KOPT-K1 (cell line): ENCODE measurements around the gene COPS7B.

ENCODE experiments used
- H3K27ac ChIP-seq: fragments of 200-600 bp; sonication (generic); 2 replicates; pipeline ENCODE4 v1.5.1; 2016; ENCODE audit warnings: antibody characterized with exemption, mild to moderate bottlenecking, low read depth, low read length; ENCODE audit not compliant: poor library complexity, severe bottlenecking
- H3K36me3 ChIP-seq: fragments of 200-600 bp; sonication (generic); 2 replicates; pipeline ENCODE4 v1.5.1; 2017; ENCODE audit warnings: antibody characterized with exemption, mild to moderate bottlenecking, low read length, moderate library complexity; ENCODE audit not compliant: insufficient read depth
- H3K9me3 ChIP-seq: fragments of 200-600 bp; sonication (generic); 2 replicates; pipeline ENCODE4 v1.5.1; 2017; ENCODE audit warnings: antibody characterized with exemption, low read length, mild to moderate bottlenecking; ENCODE audit not compliant: insufficient read depth, poor library complexity, severe bottlenecking

COPS7B gene

DNA sequence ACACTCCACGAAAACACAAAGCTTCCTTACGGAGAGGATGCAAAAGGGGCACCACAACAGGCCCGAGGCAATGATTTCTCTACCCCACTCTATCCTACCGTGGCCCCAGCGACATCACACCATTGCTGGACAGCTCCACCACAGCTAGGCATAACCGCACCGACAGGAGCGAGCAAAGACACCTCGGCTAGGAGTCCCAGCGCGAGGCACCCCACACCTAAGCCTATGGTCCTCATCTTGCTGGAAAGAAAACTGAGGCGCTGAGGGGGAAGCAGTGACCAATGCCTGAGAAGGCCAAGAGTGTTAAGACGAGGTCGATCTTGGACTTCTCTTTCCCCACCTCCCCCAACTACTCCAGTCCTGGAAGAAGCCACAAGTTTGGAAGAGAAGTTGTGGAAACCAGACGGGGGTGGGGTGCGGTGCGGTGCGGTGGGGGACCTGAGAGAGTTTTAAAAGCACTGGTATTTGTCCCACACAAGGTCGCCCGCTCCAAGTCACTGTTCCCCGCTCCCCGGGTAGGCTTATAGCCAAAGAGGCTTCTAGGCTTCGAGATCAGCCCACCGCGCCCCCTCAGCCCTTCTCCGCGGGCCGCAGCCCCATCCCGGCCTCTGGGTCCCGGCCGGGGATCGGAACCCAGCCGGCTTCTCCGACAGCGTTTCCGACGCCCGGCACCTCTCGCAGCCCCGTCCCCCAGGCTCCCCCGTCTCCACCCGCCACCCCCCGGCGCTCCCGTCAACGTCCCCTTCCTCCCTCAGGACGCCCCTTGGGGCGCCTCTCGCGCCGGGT, 5.9 kb upstream of the COPS7B start:
- Histone ChIP-seq H3K36me3 (peaks cover 16% of the 10 kb centered on the region; the same call in 1 of the 2 replicates), H3K27ac (peak overlapping the region; percentile 66), H3K9me3 (no peaks in the 10 kb centered on the region)

DNA sequence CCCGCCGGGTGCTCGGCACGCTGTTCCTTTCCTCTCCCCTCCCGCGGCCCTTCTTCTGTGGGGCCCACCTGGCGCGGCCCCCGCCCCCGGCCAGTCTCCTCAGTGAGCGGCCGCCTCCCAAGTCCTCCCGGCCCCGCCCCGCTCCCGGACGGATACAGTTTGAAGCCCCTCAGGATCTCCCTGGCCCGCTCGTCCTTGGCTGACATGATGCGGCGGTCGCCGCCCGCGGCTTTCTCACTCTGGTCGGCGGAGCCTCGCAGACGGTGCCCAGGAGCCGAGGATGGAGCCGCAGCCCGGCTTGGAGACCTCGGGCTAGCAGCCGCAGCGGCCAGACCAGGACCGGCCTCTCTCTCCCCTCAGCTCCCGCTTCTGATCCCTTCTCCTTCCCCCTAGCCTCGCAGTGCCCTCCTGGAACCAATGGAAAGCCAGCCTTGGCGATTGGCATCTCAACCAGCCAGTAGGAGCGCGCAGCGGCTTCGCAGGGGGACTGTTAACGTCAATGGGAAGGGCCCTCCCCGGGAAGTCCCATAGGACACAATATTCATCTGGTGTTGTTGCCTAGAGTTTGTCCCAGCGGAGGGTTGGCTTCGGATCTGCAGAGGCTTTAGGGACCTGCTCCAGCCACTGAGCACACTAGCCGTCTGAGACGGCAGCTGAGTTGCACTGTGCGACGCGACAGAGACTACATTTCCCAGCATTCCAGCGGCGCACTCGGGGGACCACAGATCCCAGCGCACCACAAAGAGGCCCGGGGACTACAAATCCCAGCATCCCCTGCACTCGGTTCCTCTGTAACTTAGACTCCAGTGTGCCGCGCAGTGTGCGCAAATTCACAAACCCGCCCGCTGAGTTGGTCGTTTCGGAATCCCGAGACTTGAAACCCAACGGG, 5.1 kb upstream of the COPS7B start, which contains the start of gene PDE6D:
PDE6D (minus strand) TSS at position 374 of the 889 bp plus-strand sequence; CDS start at position 206, 168 bp downstream.
- peak within 1 kb of the TSS; percentile 66 for H3K27ac ChIP-seq

DNA sequence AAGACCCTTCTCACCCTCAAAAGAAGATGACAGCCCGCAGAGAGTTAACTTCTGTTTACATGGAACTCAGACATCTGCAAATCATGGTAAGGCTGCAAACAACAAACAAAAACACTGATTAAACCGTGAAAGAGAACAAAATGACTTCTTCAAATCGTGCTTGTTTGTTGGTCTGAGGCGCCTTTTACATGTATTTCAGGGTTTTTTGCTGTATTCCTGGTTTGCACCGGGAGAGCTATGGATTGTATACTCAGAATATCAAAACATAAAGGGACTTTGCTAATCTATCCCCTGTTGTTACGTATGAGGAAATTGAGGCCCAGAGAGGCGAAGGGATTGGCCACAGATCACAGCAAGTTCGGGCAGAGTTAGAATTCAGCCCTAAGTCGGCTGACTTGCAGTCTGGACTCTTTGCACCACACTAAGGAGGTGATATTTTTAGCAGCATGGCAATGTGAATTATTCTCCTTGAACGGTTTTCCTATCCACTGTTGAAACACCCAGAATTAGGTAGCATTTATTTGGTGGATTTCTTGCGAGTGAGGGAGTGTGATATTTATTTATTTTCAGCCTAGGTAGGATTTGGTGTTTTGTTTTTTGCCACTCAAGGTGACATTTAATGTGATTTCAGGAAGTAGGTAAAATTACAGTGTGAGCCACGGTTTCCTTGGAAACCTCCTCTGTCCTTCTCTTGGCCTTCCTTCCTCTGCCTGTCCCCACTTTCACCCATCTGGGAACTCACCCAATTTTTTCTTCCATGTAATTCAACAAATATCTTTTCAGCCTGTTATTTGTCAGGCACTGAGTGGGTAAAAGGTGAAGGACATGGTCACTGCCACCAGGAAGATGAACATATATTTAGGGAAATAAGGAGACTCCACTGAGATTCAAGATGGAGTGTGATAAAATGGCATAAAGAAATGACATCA, 4.2 kb upstream of the COPS7B start:
- H3K27ac ChIP-seq: peak overlapping the region; percentile 66
- peaks cover 9% of the 10 kb centered on the region; the same call in 1 of the 2 replicates for H3K36me3 ChIP-seq

More for the DNA sequence above, 5.1 kb upstream of the COPS7B start, which contains the start of gene PDE6D:
- Histone ChIP-seq H3K36me3 (peaks cover 15% of the 10 kb centered on the region; the same call in 1 of the 2 replicates), H3K9me3 (no peaks in the 10 kb centered on the region)

GRCh38 chr2:231785413-231785812, 832 bp upstream of the COPS7B start:
- Histone ChIP-seq H3K36me3 (peaks cover 25% of the 10 kb centered on the region), H3K27ac (peak overlapping the region; percentile 71), H3K9me3 (no peaks in the 10 kb centered on the region)

More for the DNA sequence above, 4.2 kb upstream of the COPS7B start:
- H3K9me3 ChIP-seq: no peaks in the 10 kb centered on the region

- peak overlapping the region; percentile 71 for H3K27ac ChIP-seq
- H3K9me3 ChIP-seq: no peaks in the 10 kb centered on the region
- H3K36me3 ChIP-seq: peaks cover 28% of the 10 kb centered on the region
Observed at GRCh38 chr2:231785822-231786176, 446 bp upstream of the COPS7B start.

DNA sequence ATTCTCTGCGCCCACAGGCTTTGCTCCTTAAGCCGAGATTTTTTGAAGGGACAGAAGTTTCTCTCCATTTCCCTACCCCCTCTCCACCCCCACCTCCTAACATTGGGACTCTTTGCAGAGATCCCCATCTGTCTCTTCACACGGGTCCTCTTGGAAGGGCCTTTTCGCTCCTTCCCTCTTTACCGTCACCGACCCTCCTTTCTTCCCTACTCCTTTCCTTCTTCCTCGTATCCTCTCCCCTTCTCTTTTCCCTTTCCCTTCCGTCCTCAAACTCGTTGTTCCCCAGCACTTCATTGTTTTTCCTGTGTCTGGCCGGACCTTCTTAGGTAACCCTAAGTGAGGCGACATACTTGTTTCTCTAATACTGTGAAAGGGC, 660 bp downstream of the COPS7B start:
- H3K27ac ChIP-seq: peak overlapping the region; percentile 71
- no peaks in the 10 kb centered on the region for H3K9me3 ChIP-seq
- peaks cover 39% of the 10 kb centered on the region for H3K36me3 ChIP-seq

- H3K9me3 ChIP-seq: no peaks in the 10 kb centered on the region
- peaks cover 79% of the 10 kb centered on the region for H3K36me3 ChIP-seq
- no peak overlapping the region for H3K27ac ChIP-seq
Observed at GRCh38 chr2:231791107-231791506, 4.9 kb downstream of the COPS7B start.

GRCh38 chr2:231794383-231794782, 8.1 kb downstream of the COPS7B start:
- H3K27ac ChIP-seq: no peak overlapping the region
- H3K36me3 ChIP-seq: peaks cover 92% of the 10 kb centered on the region
- no peaks in the 10 kb centered on the region for H3K9me3 ChIP-seq

DNA sequence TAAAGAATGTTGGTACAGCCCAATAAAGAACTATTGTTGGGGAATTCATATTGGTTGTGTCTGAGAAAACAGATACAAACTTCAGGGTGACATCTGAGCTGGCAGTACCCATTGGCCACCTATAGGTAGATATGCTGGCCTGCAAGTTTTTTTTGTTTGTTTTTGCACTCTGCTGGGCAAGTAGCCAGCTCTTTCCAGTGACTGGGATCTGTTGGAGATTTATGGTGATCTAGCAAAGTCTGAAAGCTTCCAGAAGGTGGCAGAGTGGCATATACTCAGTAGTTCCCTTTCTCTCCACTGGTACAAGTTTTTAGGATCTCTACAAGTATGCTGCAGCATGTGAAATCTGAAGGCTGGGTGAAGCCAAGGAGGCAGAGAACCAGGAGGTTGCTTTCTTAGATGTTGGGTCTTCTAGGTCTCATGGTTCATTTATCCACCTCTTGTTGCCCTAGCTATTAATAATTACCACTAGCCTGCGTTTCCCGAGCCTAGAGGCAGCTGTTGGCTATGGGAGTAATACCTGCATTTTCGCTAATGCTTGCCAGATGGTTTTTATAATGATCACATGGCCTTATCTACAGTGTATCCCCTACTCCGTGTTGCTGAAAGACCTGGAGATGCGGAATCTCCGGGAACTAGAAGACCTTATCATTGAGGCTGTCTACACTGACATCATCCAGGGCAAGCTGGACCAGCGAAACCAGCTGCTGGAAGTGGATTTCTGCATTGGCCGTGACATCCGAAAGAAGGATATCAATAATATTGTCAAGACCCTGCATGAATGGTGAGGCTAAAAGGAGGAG, 9.5 kb downstream of the COPS7B start:
- Histone ChIP-seq H3K9me3 (no peaks in the 10 kb centered on the region), H3K36me3 (peaks cover 93% of the 10 kb centered on the region), H3K27ac (no peak overlapping the region)

GRCh38 chr2:231800493-231801091, 14.3 kb downstream of the COPS7B start:
- Histone ChIP-seq H3K36me3 (peaks cover 86% of the 10 kb centered on the region), H3K27ac (no peak overlapping the region), H3K9me3 (no peaks in the 10 kb centered on the region)

DNA sequence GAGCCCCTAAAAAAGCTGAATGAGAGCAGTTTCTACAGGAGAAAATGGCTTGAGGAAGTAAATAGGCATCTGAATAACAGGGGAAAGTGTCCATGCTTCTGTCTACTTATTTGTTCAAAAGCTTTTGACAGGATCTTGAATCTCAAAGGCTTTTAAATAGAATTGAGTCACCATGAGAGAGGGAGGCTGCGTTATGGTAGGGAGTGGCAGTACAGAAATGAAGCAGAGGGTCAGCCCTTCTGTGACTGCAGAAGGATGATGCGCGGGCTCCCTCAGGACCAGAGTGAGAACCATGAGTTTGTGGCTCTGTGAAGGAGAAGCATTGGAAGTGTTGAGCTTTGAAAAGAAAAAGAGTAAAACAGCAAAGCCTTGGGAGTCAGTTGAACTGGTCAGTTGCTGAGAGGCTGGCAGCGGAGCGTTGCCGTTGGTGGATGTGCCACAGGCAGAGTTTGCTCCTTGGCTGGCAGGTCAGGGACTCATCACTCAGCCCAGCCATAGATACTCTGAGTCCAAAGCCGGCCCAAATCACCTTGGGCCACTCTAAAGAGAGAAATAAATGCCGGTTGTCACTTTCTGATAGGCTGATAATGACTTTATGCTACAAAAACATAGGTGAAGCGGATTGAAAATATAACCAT, 17.4 kb downstream of the COPS7B start:
- H3K36me3 ChIP-seq: peaks cover 91% of the 10 kb centered on the region
- H3K27ac ChIP-seq: no peak overlapping the region
- H3K9me3 ChIP-seq: no peaks in the 10 kb centered on the region

DNA sequence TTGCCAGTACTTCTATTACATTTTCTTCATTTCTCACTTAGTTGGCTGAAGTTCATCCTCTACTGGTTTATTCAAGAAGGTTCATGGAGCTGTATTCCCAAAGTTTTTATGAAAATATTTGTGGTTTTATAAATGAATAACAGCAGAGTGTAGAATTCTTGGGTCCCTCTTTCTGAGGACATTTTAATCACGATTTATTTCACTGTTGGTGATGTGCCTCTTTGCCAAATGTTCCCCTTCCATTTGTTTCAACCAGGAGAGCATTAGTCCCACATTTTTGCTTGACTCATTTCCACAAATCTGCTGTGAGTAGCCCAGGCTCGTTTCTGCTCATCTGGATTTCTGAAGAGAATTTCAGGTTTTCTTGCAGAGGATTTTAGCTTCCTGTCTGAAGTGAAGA, 20.8 kb downstream of the COPS7B start:
- H3K27ac ChIP-seq: no peak overlapping the region
- peaks cover 91% of the 10 kb centered on the region for H3K36me3 ChIP-seq
- no peaks in the 10 kb centered on the region for H3K9me3 ChIP-seq

DNA sequence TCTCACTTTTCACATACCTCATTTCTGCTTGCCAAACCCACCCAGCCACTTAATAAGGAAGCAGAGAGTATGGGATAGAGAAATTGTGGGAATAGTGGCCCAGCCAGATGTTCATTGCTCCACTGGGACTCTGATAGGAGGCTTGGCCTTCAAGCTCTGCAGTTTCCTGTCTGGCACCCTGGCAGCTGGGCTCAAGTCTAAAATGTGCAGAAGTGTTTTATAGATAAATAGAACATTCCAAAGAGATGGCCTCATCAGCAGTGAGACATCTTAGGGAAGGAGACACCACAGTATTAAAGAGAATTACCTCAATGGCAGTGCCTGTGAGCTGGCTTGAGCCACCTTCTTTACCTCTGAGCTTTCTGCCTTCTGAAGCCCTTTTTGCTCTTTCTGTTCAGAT, 24.7 kb downstream of the COPS7B start:
- H3K36me3 ChIP-seq: peaks cover 79% of the 10 kb centered on the region
- no peaks in the 10 kb centered on the region for H3K9me3 ChIP-seq
- no peak overlapping the region for H3K27ac ChIP-seq
